ENCODE data around the gene ZFP36L1.
A peak's percentile ranks its signal among the peaks of the same experiment; 100 is the strongest.

The ZFP36L1 gene

GRCh38 chr14:68815298-68816182 lies 22.7 kb upstream of the ZFP36L1 start:
- H3K27ac ChIP-seq: peak overlapping the region; percentile 93
- TF ChIP-seq ZFX (IDR thresholded peaks at IDR 0.05; ENCODE audit: borderline replicate concordance): no peak
- TF ChIP-seq CTCF (IDR thresholded peaks at IDR 0.05): no peak

- peak overlapping the region; percentile 93 for H3K27ac ChIP-seq
- TF ChIP-seq CTCF (IDR thresholded peaks at IDR 0.05) (no peak), ZFX (IDR thresholded peaks at IDR 0.05; ENCODE audit: borderline replicate concordance) (no peak)
Measured at GRCh38 chr14:68814539-68815297, 21.9 kb upstream of the ZFP36L1 start.

GRCh38 chr14:68814238-68814538 lies 21.3 kb upstream of the ZFP36L1 start:
- H3K27ac ChIP-seq: no peak overlapping the region
- no peak for TF ChIP-seq CTCF (IDR thresholded peaks at IDR 0.05)
- no peak for TF ChIP-seq ZFX (IDR thresholded peaks at IDR 0.05; ENCODE audit: borderline replicate concordance)

- no peak overlapping the region for H3K27ac ChIP-seq
- TF ChIP-seq ZFX (IDR thresholded peaks at IDR 0.05; ENCODE audit: borderline replicate concordance) (no peak), CTCF (IDR thresholded peaks at IDR 0.05) (no peak)
Measured at GRCh38 chr14:68813318-68813838, 20.5 kb upstream of the ZFP36L1 start.

- H3K27ac ChIP-seq: no peak overlapping the region
- TF ChIP-seq ZFX (IDR thresholded peaks at IDR 0.05; ENCODE audit: borderline replicate concordance) (no peak), CTCF (IDR thresholded peaks at IDR 0.05) (no peak)
Measured at GRCh38 chr14:68811171-68811570, 18.3 kb upstream of the ZFP36L1 start.

- no peak overlapping the region for H3K27ac ChIP-seq
- no peak for TF ChIP-seq ZFX (IDR thresholded peaks at IDR 0.05; ENCODE audit: borderline replicate concordance)
Measured at GRCh38 chr14:68810173-68811153, 17.6 kb upstream of the ZFP36L1 start.

GRCh38 chr14:68809524-68809923 lies 16.7 kb upstream of the ZFP36L1 start:
- TF ChIP-seq CTCF (IDR thresholded peaks at IDR 0.05) (no peak), ZFX (IDR thresholded peaks at IDR 0.05; ENCODE audit: borderline replicate concordance) (no peak)

More at GRCh38 chr14:68809524-68809923, 16.7 kb upstream of the ZFP36L1 start:
- no peak overlapping the region for H3K27ac ChIP-seq
